ENCODE results near the gene GPR155. TPM values are rescaled to one million over a fixed set of nuclear protein-coding genes. Genes with fewer than 3 reads are reported as not detected.

The GPR155 gene
- total and polyA plus RNA-seq, 7 donors = 1.0 to 9.7 (median 5.1) TPM

GRCh38 chr2:174444761-174445160 lies 42.1 kb downstream of the GPR155 start:
- DNase-seq (no peak), ATAC-seq (no peak)
- H3K27ac ChIP-seq = no peak overlapping the region
- H3K9me3 ChIP-seq = no peaks in the 10 kb centered on the region
- 43 to 59% (median 53%) methylated on average over 6 of the region's 6 CpGs for WGBS, 3 donors
- TF ChIP-seq CTCF (IDR thresholded peaks at IDR 0.05) = no peak
- H3K4me3 ChIP-seq = no peak overlapping the region
- intact Hi-C loops (cut with DNase I) = no loop called here
- no peaks in the 10 kb centered on the region for H3K4me1 ChIP-seq
- no peaks in the 10 kb centered on the region for H3K27me3 ChIP-seq (ENCODE audit: insufficient read depth in 3 of 3, low read length in 2 of 3)
- H3K36me3 ChIP-seq (ENCODE audit: insufficient read depth in 1 of 2, low read depth in 1 of 2) = peaks cover 0 to 41% of the 10 kb centered on the region in 2 donors

GRCh38 chr2:174442546-174443510 lies 44.0 kb downstream of the GPR155 start:
- intact Hi-C loops (cut with DNase I) = no loop called here
- no peak for TF ChIP-seq CTCF (IDR thresholded peaks at IDR 0.05)
- H3K4me1 ChIP-seq = peaks cover 10% of the 10 kb centered on the region
- DNase-seq (no peak), ATAC-seq (no peak)
- H3K4me3 ChIP-seq = no peak overlapping the region
- no peaks in the 10 kb centered on the region for H3K9me3 ChIP-seq
- H3K36me3 ChIP-seq (ENCODE audit: insufficient read depth in 1 of 2, low read depth in 1 of 2) = peaks cover 0 to 31% of the 10 kb centered on the region in 2 donors
- no peak overlapping the region for H3K27ac ChIP-seq
- 56 to 79% (median 65%) methylated on average over 3 of the region's 3 CpGs for WGBS, 3 donors
- H3K27me3 ChIP-seq (ENCODE audit: insufficient read depth in 3 of 3, low read length in 2 of 3) = no peaks in the 10 kb centered on the region

- TF ChIP-seq CTCF (IDR thresholded peaks at IDR 0.05) = no peak
- 73 to 84% (median 83%) methylated on average over 2 of the region's 2 CpGs for WGBS, 3 donors
- no peak for ATAC-seq
Measured at GRCh38 chr2:174439950-174440349, 46.9 kb downstream of the GPR155 start.

GRCh38 chr2:174439323-174439722 lies 47.5 kb downstream of the GPR155 start:
- no peak for DNase-seq
- Histone ChIP-seq H3K9me3 (no peaks in the 10 kb centered on the region), H3K4me3 (no peak overlapping the region), H3K4me1 (peaks cover 10% of the 10 kb centered on the region), H3K27ac (no peak overlapping the region), H3K36me3 (ENCODE audit: insufficient read depth in 1 of 2, low read depth in 1 of 2) (peaks cover 0 to 47% of the 10 kb centered on the region in 2 donors), H3K27me3 (ENCODE audit: insufficient read depth in 3 of 3, low read length in 2 of 3) (no peaks in the 10 kb centered on the region)
- TF ChIP-seq CTCF (IDR thresholded peaks at IDR 0.05) = no peak
- no peak for ATAC-seq
- intact Hi-C loops (cut with DNase I) = no loop called here
- 89 to 91% (median 90%) methylated on average over 2 of the region's 2 CpGs for WGBS, 3 donors

More at GRCh38 chr2:174439950-174440349, 46.9 kb downstream of the GPR155 start:
- H3K4me3 ChIP-seq = no peak overlapping the region
- H3K27me3 ChIP-seq (ENCODE audit: insufficient read depth in 3 of 3, low read length in 2 of 3) = no peaks in the 10 kb centered on the region
- H3K9me3 ChIP-seq = no peaks in the 10 kb centered on the region
- no peak for DNase-seq
- no peak overlapping the region for H3K27ac ChIP-seq
- H3K36me3 ChIP-seq (ENCODE audit: insufficient read depth in 1 of 2, low read depth in 1 of 2) = peaks cover 0 to 45% of the 10 kb centered on the region in 2 donors
- H3K4me1 ChIP-seq = peaks cover 10% of the 10 kb centered on the region
- intact Hi-C loops (cut with DNase I) = no loop called here

Measured in psoas muscle (tissue), 8 donors.